OCI-LY1 (cell line): ENCODE results near the gene SLC4A11.

Experiments
- H2AFZ ChIP-seq: fragments of 200-600 bp; sonication (generic), shearing (Covaris generic); 2 replicates; pipeline ENCODE4 v1.6.0; 2014; ENCODE audit warnings: antibody characterized with exemption, mild to moderate bottlenecking, low read length
- H3F3A ChIP-seq: fragments of 200-600 bp; sonication (generic), shearing (Covaris generic); 2 replicates; pipeline ENCODE4 v1.6.0; 2014; ENCODE audit warnings: mild to moderate bottlenecking, antibody characterized with exemption, low read length, moderate library complexity; ENCODE audit not compliant: insufficient read depth
- H3K27ac ChIP-seq: fragments of 200-600 bp; sonication (generic); 2 replicates; pipeline ENCODE4 v1.5.1; 2014; ENCODE audit warnings: low read length, mixed run types, mild to moderate bottlenecking, low read depth; ENCODE audit not compliant: poor library complexity, severe bottlenecking
- H3K27me3 ChIP-seq: fragments of 200-600 bp; sonication (generic); 2 replicates; pipeline ENCODE4 v1.6.0; 2014; ENCODE audit warnings: antibody characterized with exemption, mild to moderate bottlenecking, low read length, moderate library complexity; ENCODE audit not compliant: insufficient read depth
- H3K36me3 ChIP-seq: fragments of 200-600 bp; sonication (generic); 2 replicates; pipeline ENCODE4 v1.6.1; 2014; ENCODE audit warnings: mild to moderate bottlenecking, antibody characterized with exemption, low read length, moderate library complexity, mixed read lengths; ENCODE audit not compliant: insufficient read depth
- H3K4me1 ChIP-seq: fragments of 200-600 bp; sonication (generic); 2 replicates; pipeline ENCODE4 v1.5.1; 2014; ENCODE audit warnings: mild to moderate bottlenecking, low read length, moderate library complexity; ENCODE audit not compliant: insufficient read depth, severe bottlenecking
- H3K4me2 ChIP-seq: fragments of 200-600 bp; sonication (generic), shearing (Covaris generic); 2 replicates; pipeline ENCODE4 v1.6.1; 2014; ENCODE audit warnings: low read length
- H3K4me3 ChIP-seq: fragments of 200-600 bp; sonication (generic); 2 replicates; pipeline ENCODE4 v1.5.1; 2014; ENCODE audit warnings: low read length, low read depth, mild to moderate bottlenecking, mixed read lengths; ENCODE audit not compliant: poor library complexity, severe bottlenecking
- H3K79me2 ChIP-seq: fragments of 200-600 bp; shearing (Covaris generic); 2 replicates; pipeline ENCODE4 v1.6.1; 2016; ENCODE audit warnings: mixed run types, low read length, mixed read lengths; ENCODE audit not compliant: insufficient read depth
- H3K9ac ChIP-seq: fragments of 200-600 bp; sonication (generic), shearing (Covaris generic); 2 replicates; pipeline ENCODE4 v1.6.1; 2014; ENCODE audit warnings: mild to moderate bottlenecking, low read length, mixed read lengths
- H3K9me2 ChIP-seq: fragments of 200-600 bp; sonication (generic), shearing (Covaris generic); 2 replicates; pipeline ENCODE4 v1.6.1; 2014; ENCODE audit warnings: low read depth, mild to moderate bottlenecking, low read length, mixed read lengths
- H3K9me3 ChIP-seq: fragments of 200-600 bp; shearing (Covaris generic); 2 replicates; pipeline ENCODE4 v1.6.1; 2014; ENCODE audit warnings: low read length, mixed read lengths
- H4K20me1 ChIP-seq: fragments of 200-600 bp; sonication (generic), shearing (Covaris generic); 2 replicates; pipeline ENCODE4 v1.6.0; 2016; ENCODE audit warnings: mild to moderate bottlenecking, low read length; ENCODE audit not compliant: insufficient read depth
- CTCF ChIP-seq: fragments of 200-600 bp; sonication (generic), shearing (Covaris generic); IDR thresholded peaks from 2 replicates; pipeline ENCODE4 v1.5.1; 2017; ENCODE audit warnings: mild to moderate bottlenecking, antibody characterized with exemption, low read length, moderate library complexity, mixed read lengths
- EZH2 ChIP-seq: fragments of 200-600 bp; sonication (generic), shearing (Covaris generic); IDR thresholded peaks from 2 replicates; pipeline ENCODE4 v1.8.0; 2017; ENCODE audit warnings: borderline replicate concordance, mixed run types, mild to moderate bottlenecking, antibody characterized with exemption, low read length, moderate library complexity, mixed read lengths

SLC4A11 gene

GRCh38 chr20:3250091-3250504, 11.1 kb upstream of the SLC4A11 start:
- H3F3A ChIP-seq, result no peaks in the 10 kb centered on the region
- no peaks in the 10 kb centered on the region for H3K79me2 ChIP-seq
- H4K20me1 ChIP-seq, result no peaks in the 10 kb centered on the region
- H3K36me3 ChIP-seq, result no peaks in the 10 kb centered on the region
- H3K9ac ChIP-seq, result no peak overlapping the region
- no peak overlapping the region for H3K27ac ChIP-seq
- 0 out of 2 replicates have a peak, but pooled peaks cover under 1% of the 10 kb centered on the region for H3K27me3 ChIP-seq
- TF ChIP-seq EZH2 (no peak), CTCF (peak; percentile 42; the same call in 1 of the 2 replicates)
- H3K4me2 ChIP-seq, result no peak overlapping the region
- no peaks in the 10 kb centered on the region for H3K9me2 ChIP-seq
- no peak overlapping the region for H3K4me3 ChIP-seq
- no peaks in the 10 kb centered on the region for H3K9me3 ChIP-seq
- no peak overlapping the region for H2AFZ ChIP-seq
- no peaks in the 10 kb centered on the region for H3K4me1 ChIP-seq

- TF ChIP-seq CTCF (no peak), EZH2 (no peak)
- Histone ChIP-seq H4K20me1 (no peaks in the 10 kb centered on the region), H3K4me3 (no peak overlapping the region), H3K79me2 (no peaks in the 10 kb centered on the region), H2AFZ (no peak overlapping the region), H3K27me3 (no peaks in the 10 kb centered on the region), H3K36me3 (no peaks in the 10 kb centered on the region), H3K4me2 (no peak overlapping the region), H3K27ac (no peak overlapping the region), H3F3A (no peaks in the 10 kb centered on the region), H3K9ac (no peak overlapping the region), H3K9me3 (no peaks in the 10 kb centered on the region), H3K4me1 (no peaks in the 10 kb centered on the region), H3K9me2 (no peaks in the 10 kb centered on the region)
These were observed 10.0 kb upstream of the SLC4A11 start for GRCh38 chr20:3248993-3249347.

- no peak overlapping the region for H3K9ac ChIP-seq
- H3K36me3 ChIP-seq, result no peaks in the 10 kb centered on the region
- H3K4me3 ChIP-seq, result no peak overlapping the region
- H3K27me3 ChIP-seq, result no peaks in the 10 kb centered on the region
- H3F3A ChIP-seq, result no peaks in the 10 kb centered on the region
- no peak overlapping the region for H2AFZ ChIP-seq
- H3K9me2 ChIP-seq, result no peaks in the 10 kb centered on the region
- H3K4me1 ChIP-seq, result no peaks in the 10 kb centered on the region
- no peaks in the 10 kb centered on the region for H3K79me2 ChIP-seq
- no peak overlapping the region for H3K4me2 ChIP-seq
- no peaks in the 10 kb centered on the region for H4K20me1 ChIP-seq
- no peaks in the 10 kb centered on the region for H3K9me3 ChIP-seq
- TF ChIP-seq EZH2, result no peak
- no peak for TF ChIP-seq CTCF
- no peak overlapping the region for H3K27ac ChIP-seq
These were observed 9.4 kb upstream of the SLC4A11 start for GRCh38 chr20:3248167-3248992.
